Gastrocnemius medialis (tissue), 4 donors: ENCODE measurements around the gene SAA2.
"Not testable (repeated sequence)": the region's sequence is repeated elsewhere in the genome, so short reads cannot be mapped to it uniquely, and the experiment has no call there.

Source experiments
- POLR2A ChIP-seq, 2 donors: fragments of 450-650 bp; IDR thresholded peaks; one replicate each; pipeline ENCODE4 v1.6.1; 2017; ENCODE audit warnings: antibody characterized with exemption in 2 of 2, mild to moderate bottlenecking in 2 of 2, moderate library complexity in 2 of 2
- TF ChIP-seq, protein P1 (sequence below), 5 experiments: fragments of 450-650 bp in 3 of 5; fragments of 200-600 bp in 2 of 5; sonication (generic) in 2 of 5; IDR thresholded peaks in 4 of 5; conservative IDR thresholded peaks in 1 of 5; 1 replicate in 4 of 5; 2 replicates in 1 of 5; pipeline ENCODE4 v1.5.1; 2016 to 2019; ENCODE audit warnings: antibody characterized with exemption in 5 of 5, mild to moderate bottlenecking in 3 of 5, moderate library complexity in 3 of 5

DNA sequence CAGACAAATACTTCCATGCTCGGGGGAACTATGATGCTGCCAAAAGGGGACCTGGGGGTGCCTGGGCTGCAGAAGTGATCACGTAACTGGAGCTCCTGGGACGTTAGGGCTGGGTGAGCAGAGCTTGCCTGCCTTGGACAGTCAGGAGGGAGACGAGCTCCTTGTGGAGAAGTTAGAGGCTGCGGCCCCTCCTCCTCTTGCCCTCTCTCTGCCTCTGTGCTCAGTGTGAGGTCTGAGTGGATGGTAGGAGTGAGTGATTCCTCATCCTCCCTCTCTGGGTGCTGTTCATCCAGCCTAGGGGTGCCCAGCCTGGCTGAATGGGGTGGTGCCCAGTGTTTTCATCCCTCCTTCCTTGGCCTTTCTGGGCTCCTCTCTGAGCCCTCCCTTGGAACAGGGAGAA is 20.8 kb upstream of the SAA2 start:
- TF ChIP-seq, protein P1, sequence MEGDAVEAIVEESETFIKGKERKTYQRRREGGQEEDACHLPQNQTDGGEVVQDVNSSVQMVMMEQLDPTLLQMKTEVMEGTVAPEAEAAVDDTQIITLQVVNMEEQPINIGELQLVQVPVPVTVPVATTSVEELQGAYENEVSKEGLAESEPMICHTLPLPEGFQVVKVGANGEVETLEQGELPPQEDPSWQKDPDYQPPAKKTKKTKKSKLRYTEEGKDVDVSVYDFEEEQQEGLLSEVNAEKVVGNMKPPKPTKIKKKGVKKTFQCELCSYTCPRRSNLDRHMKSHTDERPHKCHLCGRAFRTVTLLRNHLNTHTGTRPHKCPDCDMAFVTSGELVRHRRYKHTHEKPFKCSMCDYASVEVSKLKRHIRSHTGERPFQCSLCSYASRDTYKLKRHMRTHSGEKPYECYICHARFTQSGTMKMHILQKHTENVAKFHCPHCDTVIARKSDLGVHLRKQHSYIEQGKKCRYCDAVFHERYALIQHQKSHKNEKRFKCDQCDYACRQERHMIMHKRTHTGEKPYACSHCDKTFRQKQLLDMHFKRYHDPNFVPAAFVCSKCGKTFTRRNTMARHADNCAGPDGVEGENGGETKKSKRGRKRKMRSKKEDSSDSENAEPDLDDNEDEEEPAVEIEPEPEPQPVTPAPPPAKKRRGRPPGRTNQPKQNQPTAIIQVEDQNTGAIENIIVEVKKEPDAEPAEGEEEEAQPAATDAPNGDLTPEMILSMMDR (IDR thresholded peaks at IDR 0.05 in 4 of 5, conservative IDR thresholded peaks at IDR 0.05 in 1 of 5), result not testable (repeated sequence)
- TF ChIP-seq POLR2A (IDR thresholded peaks at IDR 0.05), result not testable (repeated sequence)
